GM12892 (cell line): ENCODE results near the gene GABARAP.

Experiments used
- POLR2A ChIP-seq: IDR thresholded peaks from 2 replicates; pipeline ENCODE4 v1.6.1; 2011; ENCODE audit warnings: low read depth, low read length, control low read depth
- POLR2AphosphoS5 ChIP-seq: IDR thresholded peaks from 2 replicates; pipeline ENCODE4 v1.6.1; 2011; ENCODE audit warnings: low read depth, low read length, control low read depth
- TAF1 ChIP-seq: IDR thresholded peaks from 2 replicates; pipeline ENCODE4 v1.6.1; 2011; ENCODE audit warnings: low read depth, mild to moderate bottlenecking, control low read depth, low read length, borderline replicate concordance

GRCh38 chr17:7221278-7222092 is 20.8 kb downstream of the GABARAP start:
- peak; percentile 8 for TF ChIP-seq POLR2A
- TF ChIP-seq POLR2AphosphoS5, result no peak
- TF ChIP-seq TAF1, result no peak
